ENCODE measurements around the gene GRK7. TPM values are rescaled to one million over a fixed set of nuclear protein-coding genes. Genes with fewer than 3 reads are reported as not detected.
"Not testable (repeated sequence)": the region's sequence is repeated elsewhere in the genome, so short reads cannot be mapped to it uniquely, and the experiment has no call there.

GRK7 gene
- total RNA-seq, 1 experiment from 2014 or later: not detected

DNA sequence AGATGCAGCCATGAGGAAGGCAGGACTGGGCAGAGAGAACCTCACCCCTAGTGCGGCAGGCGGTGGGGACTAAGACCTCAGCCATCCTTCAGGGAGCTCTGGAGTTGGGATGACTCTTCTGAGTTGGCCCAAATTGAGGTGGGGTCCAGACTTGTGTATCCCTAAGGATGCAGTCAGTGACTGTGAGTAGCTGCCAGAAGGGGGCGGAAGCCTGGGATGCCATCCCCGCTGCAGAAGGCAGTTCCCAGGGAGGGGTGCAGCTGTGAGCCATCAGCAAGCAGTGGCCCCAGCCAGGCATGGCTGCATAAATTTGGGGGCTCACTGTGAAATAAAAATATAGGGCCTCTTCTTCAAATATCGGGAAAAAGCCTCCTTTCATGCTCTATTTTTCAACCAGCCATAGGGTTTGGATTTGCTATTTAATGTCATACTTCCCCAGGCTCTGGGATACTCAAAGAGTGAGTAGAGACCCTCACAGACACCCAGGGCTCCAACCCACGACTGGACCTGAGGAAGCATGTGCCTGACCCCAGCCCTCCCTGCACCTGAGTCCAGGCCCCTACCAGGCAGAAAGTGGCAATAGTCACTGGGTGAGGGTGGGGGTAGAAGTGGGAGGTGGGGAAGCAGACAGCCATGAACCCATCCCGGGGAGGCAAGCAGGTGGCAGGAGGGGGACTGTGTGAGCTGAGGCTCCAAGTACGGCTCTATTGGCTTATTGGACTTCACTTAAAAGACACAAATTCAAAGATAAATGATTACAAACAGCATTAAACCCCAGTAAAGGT is 30.5 kb downstream of the GRK7 start:
- DNase-seq (ENCODE audit: extremely low read depth, low read depth): no peak

DNA sequence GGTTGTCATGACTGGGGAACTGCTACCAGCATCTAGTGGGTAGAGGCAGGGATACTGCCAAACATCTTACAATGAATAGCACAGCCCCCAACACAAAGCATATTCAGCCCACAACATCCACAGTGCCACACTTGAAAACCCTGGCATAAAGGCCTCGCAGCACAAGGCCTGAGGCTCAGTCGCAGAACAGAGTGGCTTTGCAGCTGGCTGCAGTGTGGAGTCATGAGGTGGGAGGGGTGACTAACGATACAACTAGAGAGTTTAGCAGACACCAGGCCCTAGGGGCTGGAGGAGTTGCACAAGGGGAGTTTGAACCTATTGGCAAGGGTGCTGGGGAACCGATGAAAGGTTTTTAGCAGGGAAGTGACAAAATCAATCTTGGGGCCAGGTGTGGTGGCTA is 32.1 kb downstream of the GRK7 start:
- no peak for DNase-seq (ENCODE audit: extremely low read depth, low read depth)

DNA sequence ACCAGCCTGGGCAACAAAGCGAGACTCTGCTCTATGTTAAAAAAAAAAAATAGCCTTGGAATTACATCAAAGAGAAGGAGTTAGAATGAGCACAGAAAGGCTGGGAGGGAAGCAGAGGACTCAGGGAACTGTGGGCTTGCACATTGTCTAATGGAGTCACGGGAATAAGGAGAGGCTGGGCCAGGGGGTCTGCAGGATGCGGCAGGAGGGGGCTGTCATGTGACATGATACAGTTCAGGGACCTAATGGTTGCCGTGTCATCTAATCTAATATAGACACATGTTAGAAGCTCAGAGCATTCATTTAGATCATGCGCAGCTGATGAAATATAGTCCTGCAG is 32.5 kb downstream of the GRK7 start:
- DNase-seq (ENCODE audit: extremely low read depth, low read depth): no peak

DNA sequence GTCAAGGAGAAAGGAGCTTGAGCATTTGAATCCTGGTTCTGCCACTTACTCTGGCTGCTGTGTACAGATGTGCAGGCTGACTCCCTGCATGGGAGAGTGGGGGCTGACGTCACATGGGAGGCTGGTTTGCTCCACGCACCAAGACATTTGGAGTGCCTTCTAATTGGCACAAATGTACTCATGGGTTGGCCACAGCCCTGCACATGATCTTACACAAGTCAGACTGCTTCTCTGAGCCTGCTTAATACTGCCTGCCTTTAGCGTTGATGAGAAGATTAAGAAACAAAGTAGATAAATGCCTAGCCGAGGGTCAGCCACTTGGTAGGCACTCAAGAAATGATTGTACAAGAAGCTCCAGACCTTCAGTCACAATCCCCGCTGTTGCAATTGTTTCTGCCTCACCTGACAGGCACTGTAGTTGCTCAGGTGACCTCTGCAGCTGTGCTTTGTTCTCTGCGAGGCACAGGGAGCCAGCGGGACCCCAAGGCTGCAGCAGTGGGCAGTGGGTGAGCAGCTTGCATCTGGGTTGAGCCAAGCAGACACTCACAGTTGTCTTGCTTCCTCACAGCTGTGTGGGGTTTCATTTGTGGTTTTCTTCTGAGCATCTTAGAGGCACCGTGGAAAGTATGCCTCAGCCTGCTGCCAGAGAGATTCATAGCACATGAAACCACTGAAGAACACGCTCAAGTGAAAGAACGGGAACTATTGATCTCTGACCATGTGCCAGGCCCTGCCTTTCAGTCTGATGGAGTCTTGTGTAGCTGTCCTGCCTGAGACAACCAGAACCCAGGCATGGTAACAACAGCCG is 33.1 kb downstream of the GRK7 start:
- DNase-seq (ENCODE audit: extremely low read depth, low read depth): no peak

DNA sequence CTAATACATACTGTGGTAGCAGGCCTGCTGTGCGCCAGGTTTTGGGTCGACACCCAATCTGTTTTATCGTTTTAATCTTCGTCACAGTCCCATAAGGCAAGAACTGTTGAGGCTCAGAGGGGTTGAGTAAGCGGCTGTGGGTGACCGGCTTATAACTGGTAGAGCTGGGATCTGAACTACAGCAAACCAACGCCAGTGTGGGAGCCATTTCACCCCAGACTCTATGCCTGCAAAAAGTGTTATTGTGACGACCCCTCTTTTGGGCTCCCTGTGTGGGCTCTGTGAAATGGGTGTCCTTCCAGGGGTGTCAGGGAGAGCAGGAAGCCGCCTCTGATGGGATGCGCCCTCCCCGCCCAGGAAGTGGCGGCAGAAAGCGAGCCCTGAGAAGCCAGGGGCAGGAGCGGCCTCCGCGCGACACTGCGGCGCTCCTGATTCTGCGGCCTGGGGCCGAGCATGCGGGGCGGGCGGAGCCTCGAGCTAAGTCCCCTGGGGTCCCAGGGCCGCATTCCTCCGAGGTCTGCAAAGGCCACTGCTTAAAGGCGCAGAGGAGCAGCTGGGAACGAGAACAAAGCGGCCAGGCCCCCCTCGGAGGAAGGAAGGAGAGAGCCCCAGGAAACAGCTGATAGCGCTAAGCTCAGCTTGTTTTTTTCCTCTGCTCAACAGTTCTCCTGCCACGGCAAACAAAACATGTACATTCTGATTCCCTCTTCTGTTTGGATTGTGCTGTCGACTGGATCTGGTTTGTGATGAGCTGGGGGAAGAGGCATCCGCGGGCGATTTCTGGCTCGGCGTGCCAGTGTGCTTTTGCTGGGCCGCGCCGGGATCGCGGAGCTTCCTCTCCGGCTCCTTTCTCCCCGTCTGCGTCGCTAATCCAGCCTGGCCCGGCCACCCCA is 33.9 kb downstream of the GRK7 start:
- DNase-seq (ENCODE audit: extremely low read depth, low read depth): no peak

- DNase-seq (ENCODE audit: extremely low read depth, low read depth): no peak
Observed at GRCh38 chr3:141797819-141798447, 34.7 kb downstream of the GRK7 start.

DNA sequence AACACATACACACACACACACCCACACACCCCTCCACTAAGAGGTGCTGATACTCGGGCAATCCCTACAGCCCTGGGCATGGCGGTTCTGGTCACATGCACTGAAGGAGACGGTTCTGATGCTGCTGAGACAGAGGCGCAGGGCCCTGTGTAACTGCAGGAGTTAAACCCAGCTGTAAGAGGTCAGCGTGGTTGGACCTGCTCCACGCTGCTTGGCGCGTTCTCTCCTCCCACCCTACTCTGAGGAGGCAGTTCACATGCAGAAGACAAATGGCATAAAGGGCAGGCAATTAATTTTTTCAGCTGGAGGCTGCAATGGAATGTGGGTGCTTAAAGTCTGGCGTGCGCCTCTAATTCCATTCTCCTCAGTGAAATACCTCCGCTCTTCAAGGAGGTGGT is 35.2 kb downstream of the GRK7 start:
- DNase-seq (ENCODE audit: extremely low read depth, low read depth): no peak

DNA sequence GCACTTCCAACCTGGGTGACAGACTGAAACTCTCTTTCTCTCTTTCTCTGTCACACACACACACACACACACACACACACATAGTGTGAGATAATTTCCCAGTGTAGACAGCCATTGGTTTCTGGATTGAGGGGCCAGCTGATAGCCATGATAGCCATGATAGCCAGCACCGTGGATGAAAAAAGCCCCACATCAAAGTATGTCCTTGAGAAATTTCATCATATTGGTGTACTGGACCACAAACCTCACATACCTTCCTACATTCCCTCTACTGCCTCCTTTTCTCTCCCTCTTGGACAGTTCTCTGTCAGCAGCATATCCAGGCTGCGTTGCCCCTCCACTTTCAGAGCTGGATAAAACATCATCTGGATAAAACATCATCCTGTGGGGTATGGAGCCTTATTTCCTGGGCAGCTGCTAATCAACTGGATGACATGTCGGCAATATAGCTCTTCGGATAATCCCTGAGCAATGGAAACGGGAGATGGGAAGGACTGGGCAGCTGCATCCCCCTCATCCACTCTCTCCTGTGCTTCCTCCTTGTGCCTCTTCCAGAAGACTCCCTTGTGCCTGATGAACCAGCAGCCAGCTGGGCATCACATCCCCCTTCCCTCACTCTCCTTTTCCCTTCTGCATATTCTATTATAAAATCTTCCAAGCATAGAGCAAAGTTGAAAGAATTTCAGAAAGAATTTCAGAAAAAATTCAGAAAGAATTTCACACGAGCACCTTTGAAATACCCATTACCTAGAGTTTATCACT is 39.3 kb downstream of the GRK7 start:
- no peak for DNase-seq (ENCODE audit: extremely low read depth, low read depth)

DNA sequence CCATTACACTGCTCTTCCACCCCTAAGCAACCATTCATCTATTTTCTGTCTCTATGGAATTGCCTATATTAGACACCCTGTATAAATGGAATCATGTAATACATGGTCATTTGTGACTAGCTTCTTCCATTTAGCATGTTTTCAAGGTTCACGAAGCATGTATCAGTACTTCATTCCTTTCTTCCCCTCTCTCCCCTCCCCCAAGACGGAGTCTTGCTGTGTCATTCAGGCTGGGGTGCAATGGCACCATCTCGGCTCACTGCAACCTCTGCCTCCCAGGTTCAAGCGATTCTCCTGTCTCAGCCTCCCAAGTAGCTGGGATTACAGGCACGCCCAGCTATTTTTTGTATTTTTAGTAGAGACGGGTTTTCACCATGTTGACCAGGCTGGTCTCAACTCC is 40.3 kb downstream of the GRK7 start:
- DNase-seq (ENCODE audit: extremely low read depth, low read depth): not testable (repeated sequence)

DNA sequence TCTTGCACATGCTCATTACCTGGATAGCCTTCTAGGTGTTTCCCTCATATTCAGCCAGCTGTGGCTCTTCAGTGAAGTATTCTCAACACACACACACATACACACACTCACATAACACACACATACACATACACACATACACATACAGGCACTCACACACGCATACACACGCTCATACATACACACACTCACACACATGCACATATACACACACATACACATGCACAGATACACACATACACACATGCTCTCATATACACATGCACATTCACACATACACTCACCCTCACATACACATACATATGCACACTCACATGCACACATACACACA is 41.2 kb downstream of the GRK7 start:
- DNase-seq (ENCODE audit: extremely low read depth, low read depth): no peak

GRCh38 chr3:141804778-141805639 is 41.8 kb downstream of the GRK7 start:
- no peak for DNase-seq (ENCODE audit: extremely low read depth, low read depth)

- no peak for DNase-seq (ENCODE audit: extremely low read depth, low read depth)
Observed at GRCh38 chr3:141807277-141808033, 44.2 kb downstream of the GRK7 start.

- no peak for DNase-seq (ENCODE audit: extremely low read depth, low read depth)
Observed at GRCh38 chr3:141808586-141808985, 45.4 kb downstream of the GRK7 start.

DNA sequence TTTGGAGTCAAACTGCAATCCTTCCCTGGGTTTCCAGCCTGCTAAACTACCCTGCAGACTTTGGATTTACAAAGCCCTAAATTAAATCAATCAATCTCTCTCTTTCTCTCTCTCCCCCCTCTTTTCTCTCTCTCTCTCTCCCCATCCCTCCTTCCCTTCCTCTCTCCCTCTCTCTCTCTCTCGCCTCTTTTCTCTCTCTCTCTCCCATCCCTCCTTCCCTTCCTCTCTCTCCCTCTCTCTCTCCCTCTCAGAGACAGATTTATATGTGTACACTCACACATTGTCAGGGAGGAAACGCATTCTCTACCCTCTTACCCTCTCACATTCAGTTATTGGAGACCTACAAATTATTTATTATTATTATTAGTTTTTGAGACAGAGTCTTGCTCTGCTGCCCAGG is 47.0 kb downstream of the GRK7 start:
- DNase-seq (ENCODE audit: extremely low read depth, low read depth): no peak

- no peak for DNase-seq (ENCODE audit: extremely low read depth, low read depth)
Observed at GRCh38 chr3:141811348-141811747, 48.1 kb downstream of the GRK7 start.

DNA sequence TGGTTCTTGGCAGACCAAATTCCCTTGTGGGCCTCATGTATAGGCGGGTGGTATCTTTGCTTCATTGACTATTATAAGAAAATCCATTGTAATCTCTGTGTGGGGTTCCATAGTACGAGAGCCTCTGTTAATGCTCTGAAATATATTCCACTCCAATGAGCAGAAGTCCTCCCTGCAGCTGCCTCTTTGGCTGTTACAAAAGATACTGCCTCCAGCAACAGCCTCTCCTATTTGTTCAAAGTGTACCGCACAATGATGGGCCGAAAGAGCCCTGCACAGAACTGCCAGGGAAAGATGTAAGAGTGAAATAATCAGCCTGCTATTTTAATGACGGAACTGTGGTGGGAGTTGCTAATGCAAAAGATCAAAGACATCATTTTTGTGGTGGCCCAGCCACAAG is 48.9 kb downstream of the GRK7 start:
- DNase-seq (ENCODE audit: extremely low read depth, low read depth): no peak

DNA sequence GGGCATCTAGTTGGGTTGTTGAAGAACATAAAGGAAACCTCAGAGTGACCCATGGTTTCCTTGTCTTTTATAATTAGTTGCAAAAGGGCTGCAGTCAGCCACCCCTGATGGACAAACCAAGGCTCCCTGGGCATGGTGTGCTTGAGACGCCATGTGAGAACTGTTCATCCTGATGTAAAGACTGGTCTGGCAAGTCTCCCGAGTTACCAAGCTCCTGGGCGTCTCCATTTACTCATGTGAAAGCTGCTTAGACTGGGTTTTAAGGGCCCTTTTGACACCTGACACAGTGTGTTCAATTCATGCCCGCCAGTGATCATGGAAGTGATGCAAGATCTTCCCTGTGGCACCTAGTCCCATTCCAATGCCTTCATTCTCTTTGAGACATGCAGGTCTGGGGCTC is 49.4 kb downstream of the GRK7 start:
- DNase-seq (ENCODE audit: extremely low read depth, low read depth): no peak
